Transverse colon (tissue), 4 donors: ENCODE measurements around the gene CDT1. TPM values are rescaled to one million over a fixed set of nuclear protein-coding genes. Genes with fewer than 3 reads are reported as not detected.

Source experiments
- DNase-seq: peaks from one replicate; pipeline ENCODE4 v3.0.0-alpha.2; 2019
- H3K27ac ChIP-seq, 4 donors: fragments of 200-600 bp; sonication (generic); 2 replicates each; pipeline ENCODE4 v1.5.1; 2016 to 2018; ENCODE audit warnings: inconsistent platforms in 4 of 4
- H3K27me3 ChIP-seq: fragments of 200-600 bp; sonication (generic); 2 replicates; pipeline ENCODE4 v1.5.1; 2017; ENCODE audit warnings: inconsistent platforms
- H3K36me3 ChIP-seq, 4 donors: fragments of 200-600 bp; sonication (generic); 2 replicates each; pipeline ENCODE4 v1.5.1; 2017 to 2019; ENCODE audit warnings: inconsistent platforms in 4 of 4
- H3K4me1 ChIP-seq, 4 donors: fragments of 200-600 bp; sonication (generic); 2 replicates each; pipeline ENCODE4 v1.5.1; 2017 to 2020; ENCODE audit warnings: inconsistent platforms in 4 of 4
- H3K4me3 ChIP-seq, 4 donors: fragments of 200-600 bp; sonication (generic); 1 replicate in 1 of 4; 2 replicates in 3 of 4; pipeline versions ENCODE4 v1.5.1 to v1.6.1; 2017 to 2019; ENCODE audit warnings: inconsistent platforms in 4 of 4
- H3K9me3 ChIP-seq, 2 donors: fragments of 200-600 bp; sonication (generic); 2 replicates each; pipeline ENCODE4 v1.5.1; 2017 to 2019; ENCODE audit warnings: inconsistent platforms in 2 of 2
- CTCF ChIP-seq, 5 experiments: fragments of 200-600 bp in 3 of 5; fragments of 450-650 bp in 2 of 5; sonication (generic) in 3 of 5; IDR thresholded peaks; 1 replicate in 2 of 5; 2 replicates in 3 of 5; pipeline ENCODE4 v1.5.1; 2016 to 2017; ENCODE audit warnings: antibody characterized with exemption in 5 of 5, inconsistent platforms in 3 of 5, mild to moderate bottlenecking in 2 of 5, moderate library complexity in 1 of 5
- EP300 ChIP-seq: sonication (generic); formaldehyde crosslinking; IDR thresholded peaks from one replicate; pipeline ENCODE4 v1.6.1; 2017; ENCODE audit warnings: antibody characterized with exemption, low read depth
- POLR2A ChIP-seq: fragments of 450-650 bp; IDR thresholded peaks from one replicate; pipeline ENCODE4 v1.6.1; 2016; ENCODE audit warnings: antibody characterized with exemption, mild to moderate bottlenecking, moderate library complexity
- POLR2AphosphoS5 ChIP-seq, 3 donors: sonication (generic); formaldehyde crosslinking; IDR thresholded peaks; one replicate each; pipeline ENCODE4 v1.6.1; 2016; ENCODE audit warnings: antibody characterized with exemption in 3 of 3
- WGBS, 2 donors: methylation state at CpG; one replicate each; pipeline ENCODE4 v1.1.5; 2018; ENCODE audit warnings: low coverage in 1 of 2; 5-methylcytosine and 5-hydroxymethylcytosine counted together
- in situ Hi-C, 4 donors: fragments of 200-750 bp; cut with MboI; loops; one replicate each; pipeline versions ENCODE4 v1.15.0 to v1.15.1; 2017; ENCODE audit warnings: low sequenced_read_pairs in 3 of 4, low pct_ligation_motif_present in 1 of 4, low pct_unique_long_range_greater_than_20kb in 1 of 4
- intact Hi-C: fragments of 100-400 bp; cut with DNase I; formaldehyde crosslinking; loops from one replicate; pipeline ENCODE4 v1.15.1; 2023; ENCODE audit warnings: low total_unique reads
- total RNA-seq, 4 donors: library from RNA; depleted of rRNA; stranded (reverse); fragments of >200 nt; gene quantifications; one replicate each; pipeline ENCODE4 v1.1.0, GENCODE V29; 2016

Gene CDT1
- 10 to 100 TPM in 1 of 4 donors, 1 to 10 TPM in 2, not detected in 1; 3.8 to 12.5 (median 6.7) TPM for total RNA-seq

GRCh38 chr16:88803264-88803987 is at the start of gene CDT1:
Gene CDT1, plus strand, starts transcription at chr16:88803789. Its CDS starts 43 bp downstream, at chr16:88803832.
- Histone ChIP-seq H3K27me3 (no peaks in the 10 kb centered on the region), H3K9me3 (no peaks in the 10 kb centered on the region), H3K4me1 (peaks cover 6 to 24% (median 21%) of the 10 kb centered on the region in 4 donors), H3K27ac (peak within 1 kb of the TSS; percentile 83 to 89 (median 87)), H3K36me3 (no peaks in the 10 kb centered on the region), H3K4me3 (peak within 1 kb of the TSS; percentile 47 to 87 (median 60))
- peak; percentile 85 for DNase-seq
- intact Hi-C loops: no loop called here
- 1% methylated on average over 63 of the region's 98 CpGs; no CpG with 5 or more reads in 1 of the 2 donors for WGBS, 2 donors
- TF ChIP-seq EP300 (no peak), POLR2A (peak; percentile 49), POLR2AphosphoS5 (IDR thresholded peaks at IDR 0.05) (peak; percentile 50 to 82 (median 67))
- in situ Hi-C loops: loop anchor here in 1 of 4 donors (25.0 kb wide), 1 partner anchor 409 kb away; the partner anchor contains the start of genes SLC22A31 and ZNF778

GRCh38 chr16:88754109-88754911 is 49.3 kb upstream of the CDT1 start:
- in situ Hi-C loops: no loop called here
- intact Hi-C loops: no loop called here
- DNase-seq: no peak
- H3K27ac ChIP-seq: peak overlapping the region; percentile 10 to 44 (median 16)
- no peaks in the 10 kb centered on the region for H3K9me3 ChIP-seq
- WGBS, 2 donors: 92% methylated on average over 24 of the region's 28 CpGs; no CpG with 5 or more reads in 1 of the 2 donors
- TF ChIP-seq CTCF (IDR thresholded peaks at IDR 0.05): no peak
- H3K4me1 ChIP-seq: peaks cover 0 to 22% (median 20%) of the 10 kb centered on the region in 4 donors
- H3K27me3 ChIP-seq: no peaks in the 10 kb centered on the region
- H3K36me3 ChIP-seq: no peaks in the 10 kb centered on the region
- H3K4me3 ChIP-seq: no peak overlapping the region

- H3K4me1 ChIP-seq: peaks cover 7 to 31% (median 28%) of the 10 kb centered on the region in 4 donors
- no peaks in the 10 kb centered on the region for H3K9me3 ChIP-seq
- intact Hi-C loops: no loop called here
- TF ChIP-seq POLR2A (no peak), POLR2AphosphoS5 (IDR thresholded peaks at IDR 0.05) (no peak), EP300 (no peak), CTCF (IDR thresholded peaks at IDR 0.05) (peak in 1 of 5 experiments; percentile 15)
- WGBS, 2 donors: 74 to 79% methylated on average over 7 to 34 of the region's 42 CpGs
- in situ Hi-C loops: no loop called here
- H3K27me3 ChIP-seq: no peaks in the 10 kb centered on the region
- H3K27ac ChIP-seq: peak overlapping the region; percentile 10 to 44 (median 16)
- no peak overlapping the region for H3K4me3 ChIP-seq
- DNase-seq: no peak
- no peaks in the 10 kb centered on the region for H3K36me3 ChIP-seq
Measured at GRCh38 chr16:88754912-88755744, 48.5 kb upstream of the CDT1 start.

- Histone ChIP-seq H3K27me3 (no peaks in the 10 kb centered on the region), H3K36me3 (no peaks in the 10 kb centered on the region), H3K27ac (peak overlapping the region in 3 of 4 donors; percentile 10 to 44 (median 21)), H3K4me1 (peaks cover 14 to 38% (median 35%) of the 10 kb centered on the region in 4 donors), H3K9me3 (no peaks in the 10 kb centered on the region), H3K4me3 (no peak overlapping the region)
- TF ChIP-seq EP300: no peak
- in situ Hi-C loops (no loop called here), intact Hi-C loops (no loop called here)
- DNase-seq: no peak
- 73 to 89% methylated on average over 3 to 19 of the region's 23 CpGs for WGBS, 2 donors
Measured at GRCh38 chr16:88755745-88756443, 47.7 kb upstream of the CDT1 start.
